ENCODE measurements around the gene IFITM1. TPM values are rescaled to one million over a fixed set of nuclear protein-coding genes. Genes with fewer than 3 reads are reported as not detected.

IFITM1 gene
- total RNA-seq, 1 experiment from 2014 or later: 14.3 TPM

Other genes with a start within 250 kb of the IFITM1 start
- not detected in 2 replicates for gene SCGB1C1, start 121.0 kb upstream of the IFITM1 start, total RNA-seq (2014; rRNA removed; shearing (Covaris generic))
- 9.6 and 10.3 TPM in 2 replicates for gene BET1L, start 106.6 kb upstream of the IFITM1 start, total RNA-seq (2014; rRNA removed; shearing (Covaris generic))
- 75.5 and 91.3 TPM in 2 replicates for gene RIC8A, start 106.3 kb upstream of the IFITM1 start, total RNA-seq (2014; rRNA removed; shearing (Covaris generic))
- 7.0 and 7.6 TPM in 2 replicates for gene SIRT3, start 77.7 kb upstream of the IFITM1 start, total RNA-seq (2014; rRNA removed; shearing (Covaris generic))
- 136 and 173 TPM in 2 replicates for gene PSMD13, start 77.1 kb upstream of the IFITM1 start, total RNA-seq (2014; rRNA removed; shearing (Covaris generic))
- gene NLRP6, start 35.6 kb upstream of the IFITM1 start, total RNA-seq (2014; rRNA removed; shearing (Covaris generic)): not detected in 2 replicates
- gene PGGHG, start 24.9 kb upstream of the IFITM1 start, total RNA-seq (2014; rRNA removed; shearing (Covaris generic)): 1.3 and 1.6 TPM in 2 replicates
- not detected in 2 replicates for gene IFITM5, start 14.5 kb upstream of the IFITM1 start, total RNA-seq (2014; rRNA removed; shearing (Covaris generic))
- 28.0 and 30.6 TPM in 2 replicates for gene IFITM2, start 6.2 kb upstream of the IFITM1 start, total RNA-seq (2014; rRNA removed; shearing (Covaris generic))
- 102 and 111 TPM in 2 replicates for gene IFITM3, start 6.8 kb downstream of the IFITM1 start, total RNA-seq (2014; rRNA removed; shearing (Covaris generic))
- not detected in 2 replicates for gene B4GALNT4, start 55.5 kb downstream of the IFITM1 start, total RNA-seq (2014; rRNA removed; shearing (Covaris generic))
- 0.84 and 2.9 TPM in 2 replicates for gene PKP3, start 80.2 kb downstream of the IFITM1 start, total RNA-seq (2014; rRNA removed; shearing (Covaris generic))
- gene SIGIRR, start 101.0 kb downstream of the IFITM1 start, total RNA-seq (2014; rRNA removed; shearing (Covaris generic)): 14.3 and 19.2 TPM in 2 replicates
- not detected in 2 replicates for gene ANO9, start 128.0 kb downstream of the IFITM1 start, total RNA-seq (2014; rRNA removed; shearing (Covaris generic))
- 13.2 and 16.8 TPM in 2 replicates for gene PTDSS2, start 136.2 kb downstream of the IFITM1 start, total RNA-seq (2014; rRNA removed; shearing (Covaris generic))
- 147 and 167 TPM in 2 replicates for gene RNH1, start 193.2 kb downstream of the IFITM1 start, total RNA-seq (2014; rRNA removed; shearing (Covaris generic))
- gene HRAS, start 221.5 kb downstream of the IFITM1 start, total RNA-seq (2014; rRNA removed; shearing (Covaris generic)): 65.8 and 81.1 TPM in 2 replicates
- gene LRRC56, start 223.5 kb downstream of the IFITM1 start, total RNA-seq (2014; rRNA removed; shearing (Covaris generic)): 0.29 TPM in 1 of 2 replicates, not detected in the other
- 0.24 and 0.29 TPM in 2 replicates for gene LMNTD2, start 246.7 kb downstream of the IFITM1 start, total RNA-seq (2014; rRNA removed; shearing (Covaris generic))
- gene RASSF7, start 246.9 kb downstream of the IFITM1 start, total RNA-seq (2014; rRNA removed; shearing (Covaris generic)): 7.4 and 16.4 TPM in 2 replicates